Activated CD8-positive, alpha-beta T cell treated with anti-CD3 and anti-CD28 coated beads for 36 hours (primary cell): ENCODE data around the gene ANXA6. TPM values are rescaled to one million over a fixed set of nuclear protein-coding genes. Genes with fewer than 3 reads are reported as not detected.

Experiments used
- ATAC-seq: fragments of 200-7000 bp; cut with Tn5 transposase; one replicate; pipeline ENCODE4 v1.10.0; 2021; ENCODE audit warnings: mild to moderate bottlenecking, moderate library complexity
- CTCF ChIA-PET: fragments of 350-600 bp; sonication (Branson Sonifier 250); formaldehyde crosslinking; loops from one replicate; lab custom pipeline; 2021; ENCODE audit warnings: antibody characterized with exemption; lab: Charles Lee
- POLR2A ChIA-PET: fragments of 350-600 bp; sonication (Branson Sonifier 250); formaldehyde crosslinking; loops from one replicate; lab custom pipeline; 2021; ENCODE audit warnings: antibody characterized with exemption; lab: Charles Lee
- DNase-seq: peaks from one replicate; pipeline ENCODE4 v3.0.0-alpha.2; 2020
- H3K27ac Mint-ChIP-seq: one replicate; pipeline ENCODE4 v1.8.0; 2021; ENCODE audit warnings: mild to moderate bottlenecking, mixed read lengths
- H3K27me3 Mint-ChIP-seq: one replicate; pipeline ENCODE4 v1.8.0; 2021; ENCODE audit warnings: mixed read lengths
- H3K36me3 Mint-ChIP-seq: one replicate; pipeline ENCODE4 v1.8.0; 2021; ENCODE audit warnings: low read depth, mixed read lengths
- H3K4me1 Mint-ChIP-seq: one replicate; pipeline ENCODE4 v1.8.0; 2021; ENCODE audit warnings: low read depth, mixed read lengths
- H3K4me3 Mint-ChIP-seq: one replicate; pipeline ENCODE4 v1.8.0; 2021; ENCODE audit warnings: mild to moderate bottlenecking, moderate library complexity, mixed read lengths
- H3K9me3 Mint-ChIP-seq: one replicate; pipeline ENCODE4 v1.8.0; 2021; ENCODE audit warnings: mixed read lengths
- intact Hi-C: fragments of 100-400 bp; cut with micrococcal nuclease; formaldehyde crosslinking; loops from one replicate; pipeline ENCODE4 v1.10.0; 2022
- total RNA-seq, 2 experiments: library from RNA; stranded (reverse); gene quantifications; one replicate each; pipeline ENCODE4 v1.2.3, GENCODE V29; 2021
- TF ChIP-seq, protein P1 (sequence below): fragments of 200-600 bp; IDR thresholded peaks from one replicate; pipeline ENCODE4 v1.8.0; 2022; ENCODE audit warnings: antibody characterized with exemption, mild to moderate bottlenecking

The ANXA6 gene
- total RNA-seq, 2 experiments from 2014 or later: 328 to 336 TPM

DNA sequence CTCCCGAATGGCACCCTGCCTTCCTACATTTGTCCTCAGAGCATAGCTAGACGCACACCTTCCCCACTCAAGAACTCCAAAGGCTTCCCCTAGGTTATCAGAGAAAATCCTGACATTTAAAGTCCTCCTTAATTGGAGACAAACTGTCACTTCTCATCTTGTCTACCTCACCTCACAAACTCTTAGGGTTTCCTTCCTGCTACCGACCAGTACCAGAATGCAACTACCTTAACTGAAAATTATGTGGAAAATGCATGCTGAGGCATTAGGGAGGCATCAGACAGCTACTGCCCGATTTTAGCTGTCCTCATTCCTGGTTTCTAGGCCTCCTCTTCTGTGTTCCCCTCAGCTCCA, 58.8 kb downstream of the ANXA6 start:
- Mint-ChIP-seq H3K9me3 (no peaks in the 10 kb centered on the region), H3K27ac (peak overlapping the region; percentile 59), H3K4me1 (peaks cover 63% of the 10 kb centered on the region), H3K27me3 (no peaks in the 10 kb centered on the region), H3K4me3 (peak overlapping the region; percentile 41), H3K36me3 (peaks cover 48% of the 10 kb centered on the region)
- intact Hi-C loops: loop anchor here (5.0 kb wide), 1 partner anchor 46 kb away; no protein-coding TSS in a partner anchor
- no peak for ATAC-seq
- CTCF ChIA-PET: interaction anchor here (0.7 to 6.2 kb wide), 11 partner anchors 9 to 140 kb away, joined by 3 to 59 read pairs (median 5); no protein-coding TSS in a partner anchor
- POLR2A ChIA-PET: interaction anchor here (0.8 to 5.7 kb wide), 10 partner anchors 9 to 66 kb away, joined by 3 to 65 read pairs (median 4); partner anchors contain the start of gene TNIP1
- no peak for DNase-seq
- TF ChIP-seq, protein P1, sequence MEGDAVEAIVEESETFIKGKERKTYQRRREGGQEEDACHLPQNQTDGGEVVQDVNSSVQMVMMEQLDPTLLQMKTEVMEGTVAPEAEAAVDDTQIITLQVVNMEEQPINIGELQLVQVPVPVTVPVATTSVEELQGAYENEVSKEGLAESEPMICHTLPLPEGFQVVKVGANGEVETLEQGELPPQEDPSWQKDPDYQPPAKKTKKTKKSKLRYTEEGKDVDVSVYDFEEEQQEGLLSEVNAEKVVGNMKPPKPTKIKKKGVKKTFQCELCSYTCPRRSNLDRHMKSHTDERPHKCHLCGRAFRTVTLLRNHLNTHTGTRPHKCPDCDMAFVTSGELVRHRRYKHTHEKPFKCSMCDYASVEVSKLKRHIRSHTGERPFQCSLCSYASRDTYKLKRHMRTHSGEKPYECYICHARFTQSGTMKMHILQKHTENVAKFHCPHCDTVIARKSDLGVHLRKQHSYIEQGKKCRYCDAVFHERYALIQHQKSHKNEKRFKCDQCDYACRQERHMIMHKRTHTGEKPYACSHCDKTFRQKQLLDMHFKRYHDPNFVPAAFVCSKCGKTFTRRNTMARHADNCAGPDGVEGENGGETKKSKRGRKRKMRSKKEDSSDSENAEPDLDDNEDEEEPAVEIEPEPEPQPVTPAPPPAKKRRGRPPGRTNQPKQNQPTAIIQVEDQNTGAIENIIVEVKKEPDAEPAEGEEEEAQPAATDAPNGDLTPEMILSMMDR: no peak

DNA sequence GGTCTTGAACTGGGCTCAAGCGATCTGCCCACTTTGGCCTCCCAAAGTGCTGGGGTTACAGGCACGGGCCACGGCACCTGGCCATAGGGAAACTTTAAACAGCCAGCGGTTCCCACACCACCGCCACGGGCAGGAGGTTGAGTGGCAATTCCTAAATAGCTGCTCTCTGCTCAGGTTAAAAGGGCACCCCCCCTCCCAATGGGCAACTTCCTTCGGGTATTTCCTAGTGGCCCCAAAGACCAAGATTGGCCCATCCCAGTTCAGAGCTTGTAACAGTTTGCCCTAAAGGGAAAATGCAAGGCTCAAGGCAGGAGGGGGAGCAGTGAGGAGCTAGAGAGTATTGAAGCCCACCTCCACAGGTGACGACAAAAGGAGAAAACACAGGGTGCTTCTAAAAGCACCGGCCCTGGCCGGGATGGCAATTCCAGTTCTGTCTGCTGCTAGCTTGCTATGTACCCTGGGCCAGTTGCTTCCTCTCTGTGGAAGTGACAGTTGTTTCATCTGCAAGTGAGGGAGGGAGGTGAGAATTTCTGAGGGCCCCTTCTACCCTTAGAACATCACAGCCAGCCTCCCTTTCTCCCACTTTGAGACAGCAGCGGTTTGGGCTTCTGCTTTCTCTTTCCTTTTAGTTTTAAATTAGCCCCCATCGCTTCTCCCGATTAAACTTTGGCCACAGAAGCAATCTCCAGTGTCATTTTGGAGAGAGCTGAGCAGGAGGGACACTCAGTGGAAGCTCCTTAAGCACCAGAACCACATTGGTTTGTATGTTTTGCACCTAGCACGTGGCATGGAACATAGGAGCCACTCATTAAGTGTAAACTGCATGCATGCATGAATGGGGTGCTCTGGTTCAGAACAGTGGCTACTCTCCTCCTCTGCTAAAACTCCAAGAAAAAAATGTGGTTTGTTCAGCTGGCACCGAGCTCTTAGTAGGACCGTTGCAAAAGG, 59.5 kb downstream of the ANXA6 start:
- Mint-ChIP-seq H3K9me3 (no peaks in the 10 kb centered on the region), H3K4me1 (peaks cover 69% of the 10 kb centered on the region), H3K36me3 (peaks cover 43% of the 10 kb centered on the region), H3K4me3 (peak overlapping the region; percentile 41), H3K27ac (peak overlapping the region; percentile 59), H3K27me3 (no peaks in the 10 kb centered on the region)
- intact Hi-C loops: loop anchor here (5.0 kb wide), 1 partner anchor 46 kb away; no protein-coding TSS in a partner anchor
- DNase-seq: peak; percentile 77
- ChIA-PET POLR2A (interaction anchor here (0.7 to 5.7 kb wide), 14 partner anchors 9 to 58 kb away, joined by 3 to 65 read pairs (median 4); partner anchors contain the start of gene TNIP1), CTCF (interaction anchor here (1.0 to 6.2 kb wide), 10 partner anchors 8 to 141 kb away, joined by 3 to 59 read pairs (median 6); no protein-coding TSS in a partner anchor)
- ATAC-seq: peak; percentile 75
- TF ChIP-seq, protein P1: no peak

DNA sequence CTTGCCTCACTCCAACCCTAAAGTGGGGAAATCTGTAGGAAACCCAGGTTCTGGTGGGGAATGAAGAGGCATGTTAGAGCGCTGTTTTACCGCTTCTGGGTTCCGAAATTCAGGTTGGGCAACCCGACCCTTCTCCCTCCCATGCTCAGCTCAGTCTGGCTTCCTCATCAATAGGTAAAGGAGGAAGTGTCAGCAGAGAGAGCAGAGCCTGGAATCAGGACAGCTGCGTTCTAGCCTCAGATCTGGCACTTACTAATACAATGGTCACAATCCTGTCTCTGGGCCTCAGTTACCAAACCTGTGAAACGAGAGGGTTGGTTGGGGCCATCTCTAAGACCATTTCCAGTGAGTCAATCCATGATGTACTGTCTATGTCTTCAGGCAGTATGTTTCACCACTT, 60.5 kb downstream of the ANXA6 start:
- peaks cover 37% of the 10 kb centered on the region for H3K36me3 Mint-ChIP-seq
- no peak for ATAC-seq
- H3K9me3 Mint-ChIP-seq: no peaks in the 10 kb centered on the region
- H3K27me3 Mint-ChIP-seq: no peaks in the 10 kb centered on the region
- H3K4me1 Mint-ChIP-seq: peaks cover 76% of the 10 kb centered on the region
- no peak overlapping the region for H3K4me3 Mint-ChIP-seq
- CTCF ChIA-PET: interaction anchor here (0.7 to 6.2 kb wide), 7 partner anchors 10 to 107 kb away, joined by 3 to 59 read pairs (median 10); no protein-coding TSS in a partner anchor
- no peak for DNase-seq
- TF ChIP-seq, protein P1: no peak
- peak overlapping the region; percentile 59 for H3K27ac Mint-ChIP-seq
- POLR2A ChIA-PET: interaction anchor here (1.0 to 5.7 kb wide), 5 partner anchors 13 to 29 kb away, joined by 3 to 65 read pairs (median 8); partner anchors contain the start of gene TNIP1
- intact Hi-C loops: loop anchor here (5.0 kb wide), 1 partner anchor 45 kb away; no protein-coding TSS in a partner anchor

DNA sequence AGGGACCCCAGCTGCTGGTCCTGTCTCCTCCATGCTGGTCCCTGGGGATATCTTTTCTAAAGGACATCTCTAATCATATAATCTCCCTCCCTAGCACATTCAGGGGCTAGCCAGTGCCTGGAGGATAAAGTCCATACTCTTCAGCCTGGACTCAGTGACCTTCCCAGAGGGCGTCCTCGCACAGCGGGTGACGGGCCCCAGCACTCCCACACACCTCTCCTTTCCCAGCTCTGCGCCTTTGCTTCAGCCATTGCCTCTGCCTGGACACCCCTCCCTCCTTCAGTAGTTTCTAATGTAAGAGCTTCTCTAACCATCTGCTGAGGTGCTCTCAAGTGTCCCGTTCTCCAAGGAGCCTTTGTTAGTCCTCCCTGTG, 61.6 kb downstream of the ANXA6 start:
- TF ChIP-seq, protein P1: no peak
- ChIA-PET POLR2A (interaction anchor here (1.0 to 5.7 kb wide), 6 partner anchors 11 to 37 kb away, joined by 3 to 65 read pairs (median 4); partner anchors contain the start of gene TNIP1), CTCF (interaction anchor here (0.9 to 6.2 kb wide), 6 partner anchors 9 to 108 kb away, joined by 3 to 59 read pairs (median 7); no protein-coding TSS in a partner anchor)
- H3K27ac Mint-ChIP-seq: peak overlapping the region; percentile 78
- no peaks in the 10 kb centered on the region for H3K27me3 Mint-ChIP-seq
- intact Hi-C loops: loop anchor here (5.0 kb wide), 1 partner anchor 44 kb away; no protein-coding TSS in a partner anchor
- H3K4me3 Mint-ChIP-seq: no peak overlapping the region
- no peak for ATAC-seq
- peaks cover 83% of the 10 kb centered on the region for H3K4me1 Mint-ChIP-seq
- no peak for DNase-seq
- H3K36me3 Mint-ChIP-seq: peaks cover 30% of the 10 kb centered on the region
- H3K9me3 Mint-ChIP-seq: no peaks in the 10 kb centered on the region
